MCF 10A (cell line): ENCODE results near the gene PLSCR2. TPM values are rescaled to one million over a fixed set of nuclear protein-coding genes. Genes with fewer than 3 reads are reported as not detected.

Experiments used
- BruUV-seq: library from RNA; stranded (reverse); fragments of 400-500 nt; replicated peaks from 2 replicates; lab custom pipeline; 2021; lab: Mats Ljungman, UMichigan
- CTCF ChIA-PET: fragments of 300-600 bp; sonication (Branson Sonifier 250); formaldehyde crosslinking; extraction: SDS; loops from one replicate; lab custom pipeline; 2021; ENCODE audit warnings: antibody characterized with exemption, inconsistent platforms; lab: Yijun Ruan, JAX
- POLR2A ChIA-PET: fragments of 300-600, 350-650 bp; sonication (Branson Sonifier 250); formaldehyde crosslinking; extraction: SDS; loops from one replicate; lab custom pipeline; 2020; ENCODE audit warnings: antibody characterized with exemption, inconsistent platforms; lab: Yijun Ruan, JAX
- DNase-seq: peaks from one replicate; pipeline ENCODE4 v3.0.0-alpha.2; 2018; ENCODE audit not compliant: unreplicated experiment
- H3K27ac Mint-ChIP-seq: one replicate; pipeline ENCODE4 v1.8.0; 2022; ENCODE audit warnings: mild to moderate bottlenecking, low read depth, mixed read lengths; ENCODE audit not compliant: unreplicated experiment
- H3K27me3 Mint-ChIP-seq: one replicate; pipeline ENCODE4 v1.8.0; 2022; ENCODE audit warnings: mixed read lengths; ENCODE audit not compliant: insufficient read depth, unreplicated experiment
- H3K36me3 Mint-ChIP-seq: one replicate; pipeline ENCODE4 v1.8.0; 2022; ENCODE audit warnings: mild to moderate bottlenecking, moderate library complexity, mixed read lengths; ENCODE audit not compliant: insufficient read depth, unreplicated experiment
- H3K4me1 Mint-ChIP-seq: one replicate; pipeline ENCODE4 v1.8.0; 2022; ENCODE audit warnings: mixed read lengths; ENCODE audit not compliant: insufficient read depth, unreplicated experiment
- H3K4me3 Mint-ChIP-seq: one replicate; pipeline ENCODE4 v1.8.0; 2022; ENCODE audit warnings: mild to moderate bottlenecking, moderate library complexity, mixed read lengths; ENCODE audit not compliant: unreplicated experiment
- H3K9me3 Mint-ChIP-seq: one replicate; pipeline ENCODE4 v1.8.0; 2022; ENCODE audit warnings: mixed read lengths; ENCODE audit not compliant: unreplicated experiment
- intact Hi-C: fragments of 100-400 bp; cut with micrococcal nuclease; formaldehyde crosslinking; loops from 2 replicates; pipeline ENCODE4 v1.14.1; 2022
- total RNA-seq: library from RNA; stranded (reverse); gene quantifications from 2 replicates; pipeline ENCODE4 v1.2.3, GENCODE V29; 2022
- TF ChIP-seq, protein P1 (sequence below): fragments of 200-600 bp; IDR thresholded peaks from one replicate; pipeline ENCODE4 v1.8.0; 2022; ENCODE audit warnings: antibody characterized with exemption, mild to moderate bottlenecking; ENCODE audit not compliant: unreplicated experiment

PLSCR2 gene
- total RNA-seq, 1 experiment from 2014 or later = not detected

GRCh38 chr3:146496726-146497125, 27.4 kb upstream of the PLSCR2 start:
- H3K4me3 Mint-ChIP-seq = no peak overlapping the region
- peaks cover 7% of the 10 kb centered on the region for H3K9me3 Mint-ChIP-seq
- ChIA-PET POLR2A (no interaction called here), CTCF (interaction anchor here (0.5 kb wide), 1 partner anchor 277 kb away, joined by 5 read pairs; no protein-coding TSS in a partner anchor)
- intact Hi-C loops = no loop called here
- H3K4me1 Mint-ChIP-seq = peaks cover 36% of the 10 kb centered on the region
- TF ChIP-seq, protein P1, sequence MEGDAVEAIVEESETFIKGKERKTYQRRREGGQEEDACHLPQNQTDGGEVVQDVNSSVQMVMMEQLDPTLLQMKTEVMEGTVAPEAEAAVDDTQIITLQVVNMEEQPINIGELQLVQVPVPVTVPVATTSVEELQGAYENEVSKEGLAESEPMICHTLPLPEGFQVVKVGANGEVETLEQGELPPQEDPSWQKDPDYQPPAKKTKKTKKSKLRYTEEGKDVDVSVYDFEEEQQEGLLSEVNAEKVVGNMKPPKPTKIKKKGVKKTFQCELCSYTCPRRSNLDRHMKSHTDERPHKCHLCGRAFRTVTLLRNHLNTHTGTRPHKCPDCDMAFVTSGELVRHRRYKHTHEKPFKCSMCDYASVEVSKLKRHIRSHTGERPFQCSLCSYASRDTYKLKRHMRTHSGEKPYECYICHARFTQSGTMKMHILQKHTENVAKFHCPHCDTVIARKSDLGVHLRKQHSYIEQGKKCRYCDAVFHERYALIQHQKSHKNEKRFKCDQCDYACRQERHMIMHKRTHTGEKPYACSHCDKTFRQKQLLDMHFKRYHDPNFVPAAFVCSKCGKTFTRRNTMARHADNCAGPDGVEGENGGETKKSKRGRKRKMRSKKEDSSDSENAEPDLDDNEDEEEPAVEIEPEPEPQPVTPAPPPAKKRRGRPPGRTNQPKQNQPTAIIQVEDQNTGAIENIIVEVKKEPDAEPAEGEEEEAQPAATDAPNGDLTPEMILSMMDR = no peak
- H3K27ac Mint-ChIP-seq = no peak overlapping the region
- no peak for DNase-seq
- H3K36me3 Mint-ChIP-seq = no peaks in the 10 kb centered on the region
- no TSS peak for BruUV-seq
- H3K27me3 Mint-ChIP-seq = no peaks in the 10 kb centered on the region

GRCh38 chr3:146496251-146496650, 26.9 kb upstream of the PLSCR2 start:
- Mint-ChIP-seq H3K36me3 (peaks cover 2% of the 10 kb centered on the region), H3K4me1 (peaks cover 40% of the 10 kb centered on the region), H3K4me3 (no peak overlapping the region), H3K27ac (peak overlapping the region; percentile 25), H3K9me3 (peaks cover 9% of the 10 kb centered on the region), H3K27me3 (no peaks in the 10 kb centered on the region)
- intact Hi-C loops = no loop called here
- no peak for DNase-seq
- CTCF ChIA-PET = no interaction called here
- TF ChIP-seq, protein P1 = no peak
- no TSS peak for BruUV-seq
- POLR2A ChIA-PET = no interaction called here

GRCh38 chr3:146493761-146494160, 24.4 kb upstream of the PLSCR2 start:
- Mint-ChIP-seq H3K36me3 (peaks cover 13% of the 10 kb centered on the region), H3K4me3 (peak overlapping the region; percentile 38), H3K27me3 (no peaks in the 10 kb centered on the region), H3K9me3 (peaks cover 14% of the 10 kb centered on the region), H3K27ac (peak overlapping the region; percentile 91), H3K4me1 (peaks cover 44% of the 10 kb centered on the region)
- BruUV-seq = no TSS peak
- peak; percentile 59 for DNase-seq
- intact Hi-C loops = loop anchor here (1.0 kb wide), 1 partner anchor 13 kb away; no protein-coding TSS in a partner anchor
- TF ChIP-seq, protein P1 = no peak
- ChIA-PET CTCF (interaction anchor here (0.7 to 0.8 kb wide), 2 partner anchors 421 to 1724 kb away, joined by 4 read pairs; no protein-coding TSS in a partner anchor), POLR2A (interaction anchor here (1.3 to 3.3 kb wide), 2 partner anchors 13 to 50 kb away, joined by 4 to 24 read pairs; partner anchors contain the start of gene PLSCR1)

GRCh38 chr3:146493221-146493620, 23.9 kb upstream of the PLSCR2 start:
- H3K27ac Mint-ChIP-seq = peak overlapping the region; percentile 91
- TF ChIP-seq, protein P1 = no peak
- peaks cover 15% of the 10 kb centered on the region for H3K36me3 Mint-ChIP-seq
- H3K4me1 Mint-ChIP-seq = peaks cover 44% of the 10 kb centered on the region
- intact Hi-C loops = no loop called here
- ChIA-PET CTCF (interaction anchor here (0.7 to 0.8 kb wide), 2 partner anchors 420 to 1724 kb away, joined by 4 read pairs; no protein-coding TSS in a partner anchor), POLR2A (interaction anchor here (1.3 to 3.3 kb wide), 2 partner anchors 14 to 51 kb away, joined by 4 to 24 read pairs; partner anchors contain the start of gene PLSCR1)
- H3K27me3 Mint-ChIP-seq = no peaks in the 10 kb centered on the region
- H3K4me3 Mint-ChIP-seq = peak overlapping the region; percentile 38
- TSS peak; percentile 64 for BruUV-seq
- peaks cover 14% of the 10 kb centered on the region for H3K9me3 Mint-ChIP-seq
- DNase-seq = peak; percentile 50
